ENCODE results near the gene COL20A1.

- TF ChIP-seq CTCF (IDR thresholded peaks at IDR 0.05 in 8 of 11, conservative IDR thresholded peaks at IDR 0.05 in 3 of 11) (no peak), POLR2A (IDR thresholded peaks at IDR 0.05) (no peak), POLR2AphosphoS5 (IDR thresholded peaks at IDR 0.05) (no peak)
These were observed 29.9 kb downstream of the COL20A1 start for GRCh38 chr20:63322933-63323273.

Measured in spleen (tissue), 7 donors.